ENCODE data around the gene STXBP6. TPM values are rescaled to one million over a fixed set of nuclear protein-coding genes. Genes with fewer than 3 reads are reported as not detected.

Gene STXBP6
- total and polyA plus RNA-seq, 2 experiments from 2014 or later: 19.7 to 29.0 TPM

GRCh38 chr14:25090256-25090655 is 40.3 kb upstream of the STXBP6 start:
- H3K4me2 ChIP-seq: no peak overlapping the region
- no peak overlapping the region for H3K4me3 ChIP-seq
- H3K9me2 ChIP-seq (ENCODE audit: insufficient read depth): no peaks in the 10 kb centered on the region
- peaks cover 12% of the 10 kb centered on the region for H3K4me1 ChIP-seq (ENCODE audit: insufficient read depth)
- no peaks in the 10 kb centered on the region for H3K27me3 ChIP-seq (ENCODE audit: insufficient read depth)
- DNase-seq (ENCODE audit: low spot score) (no peak), ATAC-seq (no peak)
- no peaks in the 10 kb centered on the region for H3K79me2 ChIP-seq (replicated peaks; ENCODE audit: insufficient read depth)
- Mint-ChIP-seq H3K27ac (no peak overlapping the region), H3K36me3 (ENCODE audit: low read depth) (no peaks in the 10 kb centered on the region), H3K4me3 (no peak overlapping the region), H3K9me3 (no peaks in the 10 kb centered on the region), H3K27me3 (ENCODE audit: insufficient read depth, low read depth, poor library complexity) (no peaks in the 10 kb centered on the region), H3K4me1 (peaks cover 34% of the 10 kb centered on the region)
- TF ChIP-seq ETS1 (IDR thresholded peaks at IDR 0.05) (no peak), CTCF (conservative IDR thresholded peaks at IDR 0.05; ENCODE audit: low read depth in 2 of 2) (no peak), CREB1 (CRISPR knock-in tag; IDR thresholded peaks at IDR 0.05; ENCODE audit: low read depth) (no peak), ZNF331 (CRISPR knock-in tag; IDR thresholded peaks at IDR 0.05; ENCODE audit: low read depth) (no peak), ZNF462 (CRISPR knock-in tag; IDR thresholded peaks at IDR 0.05) (no peak), ZNF114 (CRISPR knock-in tag; IDR thresholded peaks at IDR 0.05) (no peak), NANOG (IDR thresholded peaks at IDR 0.05; ENCODE audit: borderline replicate concordance) (no peak), POLR2AphosphoS5 (IDR thresholded peaks at IDR 0.05; ENCODE audit: low read depth) (no peak), REST (IDR thresholded peaks at IDR 0.05; ENCODE audit: unreplicated experiment) (no peak), EZH2 (IDR thresholded peaks at IDR 0.05; ENCODE audit: low read depth, unreplicated experiment) (no peak), JUNB (IDR thresholded peaks at IDR 0.05; ENCODE audit: unreplicated experiment) (no peak), EZH2phosphoT487 (IDR thresholded peaks at IDR 0.05; ENCODE audit: unreplicated experiment) (no peak), STAT1 (IDR thresholded peaks at IDR 0.05; ENCODE audit: unreplicated experiment) (no peak)
- H3K27ac ChIP-seq (ENCODE audit: low read depth): no peak overlapping the region
- no peaks in the 10 kb centered on the region for H4K20me1 ChIP-seq (replicated peaks; ENCODE audit: insufficient read depth)
- H2AFZ ChIP-seq: peak overlapping the region; percentile 19; the same call in 1 of the 2 replicates
- no peaks in the 10 kb centered on the region for H3K36me3 ChIP-seq (ENCODE audit: insufficient read depth)
- H3F3A ChIP-seq (replicated peaks; ENCODE audit: low read depth): no peaks in the 10 kb centered on the region

All from GM23338 (cell line).